ENCODE data around the gene SPATA7. TPM values are rescaled to one million over a fixed set of nuclear protein-coding genes. Genes with fewer than 3 reads are reported as not detected.

SPATA7 gene
- total and polyA plus RNA-seq, 2 experiments from 2014 or later = 16.5 to 17.8 TPM

GRCh38 chr14:88477513-88478250, 92.2 kb downstream of the SPATA7 start (continued):
- TF ChIP-seq REST (IDR thresholded peaks at IDR 0.05; ENCODE audit: unreplicated experiment) = no peak
- no peak for TF ChIP-seq ZNF331 (CRISPR knock-in tag; IDR thresholded peaks at IDR 0.05; ENCODE audit: low read depth)
- no peak for TF ChIP-seq EZH2 (IDR thresholded peaks at IDR 0.05; ENCODE audit: low read depth, unreplicated experiment)
- TF ChIP-seq, protein P1, sequence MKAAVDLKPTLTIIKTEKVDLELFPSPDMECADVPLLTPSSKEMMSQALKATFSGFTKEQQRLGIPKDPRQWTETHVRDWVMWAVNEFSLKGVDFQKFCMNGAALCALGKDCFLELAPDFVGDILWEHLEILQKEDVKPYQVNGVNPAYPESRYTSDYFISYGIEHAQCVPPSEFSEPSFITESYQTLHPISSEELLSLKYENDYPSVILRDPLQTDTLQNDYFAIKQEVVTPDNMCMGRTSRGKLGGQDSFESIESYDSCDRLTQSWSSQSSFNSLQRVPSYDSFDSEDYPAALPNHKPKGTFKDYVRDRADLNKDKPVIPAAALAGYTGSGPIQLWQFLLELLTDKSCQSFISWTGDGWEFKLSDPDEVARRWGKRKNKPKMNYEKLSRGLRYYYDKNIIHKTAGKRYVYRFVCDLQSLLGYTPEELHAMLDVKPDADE (IDR thresholded peaks at IDR 0.05) = no peak

- H3K36me3 Mint-ChIP-seq (ENCODE audit: low read depth) = peaks cover 35% of the 10 kb centered on the region
- ATAC-seq = no peak
- H3K36me3 ChIP-seq (ENCODE audit: insufficient read depth) = no peaks in the 10 kb centered on the region
Measured at GRCh38 chr14:88478931-88479330, 93.5 kb downstream of the SPATA7 start.

More at GRCh38 chr14:88478931-88479330, 93.5 kb downstream of the SPATA7 start:
- TF ChIP-seq, protein P1 (IDR thresholded peaks at IDR 0.05) = no peak
- TF ChIP-seq EZH2phosphoT487 (IDR thresholded peaks at IDR 0.05; ENCODE audit: unreplicated experiment) (no peak), CREB1 (CRISPR knock-in tag; IDR thresholded peaks at IDR 0.05; ENCODE audit: low read depth) (no peak), JUNB (IDR thresholded peaks at IDR 0.05; ENCODE audit: unreplicated experiment) (no peak), POLR2AphosphoS5 (IDR thresholded peaks at IDR 0.05; ENCODE audit: low read depth) (no peak), NANOG (IDR thresholded peaks at IDR 0.05; ENCODE audit: borderline replicate concordance) (no peak), REST (IDR thresholded peaks at IDR 0.05; ENCODE audit: unreplicated experiment) (no peak), ZNF114 (CRISPR knock-in tag; IDR thresholded peaks at IDR 0.05) (no peak), STAT1 (IDR thresholded peaks at IDR 0.05; ENCODE audit: unreplicated experiment) (no peak), EZH2 (IDR thresholded peaks at IDR 0.05; ENCODE audit: low read depth, unreplicated experiment) (no peak)
- Histone ChIP-seq H3K27me3 (ENCODE audit: insufficient read depth) (no peaks in the 10 kb centered on the region), H4K20me1 (replicated peaks; ENCODE audit: insufficient read depth) (no peaks in the 10 kb centered on the region), H3K9me2 (ENCODE audit: insufficient read depth) (no peaks in the 10 kb centered on the region), H2AFZ (no peak overlapping the region), H3F3A (replicated peaks; ENCODE audit: low read depth) (no peaks in the 10 kb centered on the region), H3K4me2 (no peak overlapping the region), H3K27ac (ENCODE audit: low read depth) (no peak overlapping the region), H3K4me1 (ENCODE audit: insufficient read depth) (peaks cover 13% of the 10 kb centered on the region), H3K4me3 (no peak overlapping the region), H3K79me2 (replicated peaks; ENCODE audit: insufficient read depth) (no peaks in the 10 kb centered on the region)
- peaks cover 27% of the 10 kb centered on the region for H3K4me1 Mint-ChIP-seq
- H3K27ac Mint-ChIP-seq = no peak overlapping the region
- H3K4me3 Mint-ChIP-seq = no peak overlapping the region
- peaks cover 5% of the 10 kb centered on the region for H3K27me3 Mint-ChIP-seq (ENCODE audit: insufficient read depth, low read depth, poor library complexity)
- DNase-seq (ENCODE audit: low spot score) = no peak
- no peaks in the 10 kb centered on the region for H3K9me3 Mint-ChIP-seq

Data from GM23338 (cell line).